ENCODE results near the gene RALA. TPM values are rescaled to one million over a fixed set of nuclear protein-coding genes. Genes with fewer than 3 reads are reported as not detected.

The RALA gene
- total RNA-seq, 2 experiments from 2014 or later: 24.5 to 27.5 TPM

DNA sequence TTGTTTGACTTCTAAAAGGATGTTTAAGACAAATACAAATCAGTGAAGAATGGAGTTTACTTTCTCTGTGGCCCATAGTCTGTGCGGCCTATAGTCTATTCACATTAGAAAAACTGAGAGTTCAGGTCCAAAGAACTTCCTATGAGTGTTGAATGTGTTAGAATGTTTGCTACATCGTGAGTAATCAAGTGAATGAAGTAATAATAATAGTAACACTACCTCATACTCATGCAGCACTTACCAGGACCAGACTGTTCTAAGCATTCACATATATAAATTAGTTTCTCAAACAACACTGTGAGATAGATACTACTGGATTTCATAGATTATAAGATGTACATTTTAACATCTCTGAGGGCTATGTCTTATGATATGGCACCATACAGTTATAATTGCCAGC lies 70.4 kb downstream of the RALA start:
- Histone ChIP-seq H3K4me1 (ENCODE audit: insufficient read depth, low read length) (no peaks in the 10 kb centered on the region), H3K36me3 (ENCODE audit: insufficient read depth, low read length) (peaks cover 66% of the 10 kb centered on the region), H3K4me3 (ENCODE audit: low read length) (no peak overlapping the region), H3K27ac (ENCODE audit: low read depth in 1 of 2, low read length in 2 of 2) (no peak overlapping the region), H3K9me3 (ENCODE audit: control insufficient read depth in 1 of 2, insufficient read depth in 1 of 2, low read length in 2 of 2) (no peaks in the 10 kb centered on the region), H3K27me3 (ENCODE audit: control insufficient read depth in 1 of 2, insufficient read depth in 2 of 2, low read length in 2 of 2) (no peaks in the 10 kb centered on the region)
- no peaks in the 10 kb centered on the region for H3K27me3 Mint-ChIP-seq
- ChIA-PET POLR2A (no interaction called here), CTCF (no interaction called here)
- no peak overlapping the region for H3K4me3 Mint-ChIP-seq
- intact Hi-C loops (cut with DNase I, micrococcal nuclease): no loop called here
- TF ChIP-seq, protein P1, sequence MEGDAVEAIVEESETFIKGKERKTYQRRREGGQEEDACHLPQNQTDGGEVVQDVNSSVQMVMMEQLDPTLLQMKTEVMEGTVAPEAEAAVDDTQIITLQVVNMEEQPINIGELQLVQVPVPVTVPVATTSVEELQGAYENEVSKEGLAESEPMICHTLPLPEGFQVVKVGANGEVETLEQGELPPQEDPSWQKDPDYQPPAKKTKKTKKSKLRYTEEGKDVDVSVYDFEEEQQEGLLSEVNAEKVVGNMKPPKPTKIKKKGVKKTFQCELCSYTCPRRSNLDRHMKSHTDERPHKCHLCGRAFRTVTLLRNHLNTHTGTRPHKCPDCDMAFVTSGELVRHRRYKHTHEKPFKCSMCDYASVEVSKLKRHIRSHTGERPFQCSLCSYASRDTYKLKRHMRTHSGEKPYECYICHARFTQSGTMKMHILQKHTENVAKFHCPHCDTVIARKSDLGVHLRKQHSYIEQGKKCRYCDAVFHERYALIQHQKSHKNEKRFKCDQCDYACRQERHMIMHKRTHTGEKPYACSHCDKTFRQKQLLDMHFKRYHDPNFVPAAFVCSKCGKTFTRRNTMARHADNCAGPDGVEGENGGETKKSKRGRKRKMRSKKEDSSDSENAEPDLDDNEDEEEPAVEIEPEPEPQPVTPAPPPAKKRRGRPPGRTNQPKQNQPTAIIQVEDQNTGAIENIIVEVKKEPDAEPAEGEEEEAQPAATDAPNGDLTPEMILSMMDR (IDR thresholded peaks at IDR 0.05): no peak
- DNase-seq (no peak), ATAC-seq (ENCODE audit: poor library complexity) (no peak)
- peaks cover 97% of the 10 kb centered on the region for H3K36me3 Mint-ChIP-seq (ENCODE audit: low read depth)
- no peaks in the 10 kb centered on the region for H3K9me3 Mint-ChIP-seq
- H3K27ac Mint-ChIP-seq: no peak overlapping the region
- no peaks in the 10 kb centered on the region for H3K4me1 Mint-ChIP-seq (ENCODE audit: low read depth)

DNA sequence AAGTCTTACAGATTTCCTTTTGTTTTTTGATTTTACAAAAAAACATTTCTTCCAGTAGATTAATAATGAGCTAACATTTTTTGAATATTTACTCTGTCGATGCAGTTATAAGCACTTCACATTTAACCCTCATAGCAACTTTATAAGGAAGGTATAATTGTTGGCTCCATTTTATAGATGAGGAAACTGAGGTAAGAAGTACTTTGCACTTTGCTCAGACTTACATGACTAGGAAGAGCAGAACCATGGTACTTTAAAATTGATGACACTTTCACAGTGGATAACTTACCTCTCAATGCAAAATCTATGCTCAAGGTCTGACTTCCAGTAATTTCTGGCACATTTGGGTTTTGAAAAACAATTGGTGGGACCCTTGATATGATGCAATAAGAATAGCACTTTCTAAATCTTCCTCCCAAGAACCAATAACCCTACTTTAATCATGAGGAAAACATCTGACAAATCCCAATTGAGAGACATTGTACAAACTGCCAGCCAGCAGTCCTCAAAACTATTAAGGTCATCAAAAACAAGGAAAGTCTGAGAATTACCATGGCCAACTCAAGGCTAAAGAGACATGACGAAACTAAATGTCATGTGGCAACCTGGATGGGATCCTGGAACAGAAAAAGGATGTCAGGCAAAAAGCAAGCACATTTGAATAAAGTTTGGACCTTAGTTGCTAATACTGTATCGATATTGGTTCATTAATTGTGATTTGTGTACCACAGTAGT lies 72.6 kb downstream of the RALA start:
- Histone ChIP-seq H3K9me3 (ENCODE audit: control insufficient read depth in 1 of 2, insufficient read depth in 1 of 2, low read length in 2 of 2) (no peaks in the 10 kb centered on the region), H3K36me3 (ENCODE audit: insufficient read depth, low read length) (peaks cover 71% of the 10 kb centered on the region), H3K4me1 (ENCODE audit: insufficient read depth, low read length) (no peaks in the 10 kb centered on the region), H3K27ac (ENCODE audit: low read depth in 1 of 2, low read length in 2 of 2) (no peak overlapping the region), H3K27me3 (ENCODE audit: control insufficient read depth in 1 of 2, insufficient read depth in 2 of 2, low read length in 2 of 2) (no peaks in the 10 kb centered on the region), H3K4me3 (ENCODE audit: low read length) (no peak overlapping the region)
- H3K9me3 Mint-ChIP-seq: no peaks in the 10 kb centered on the region
- POLR2A ChIA-PET: no interaction called here
- no peaks in the 10 kb centered on the region for H3K27me3 Mint-ChIP-seq
- intact Hi-C loops (cut with DNase I, micrococcal nuclease): no loop called here
- CTCF ChIA-PET: interaction anchor here (1.0 kb wide), 1 partner anchor 50 kb away, joined by 3 read pairs; no protein-coding TSS in a partner anchor
- DNase-seq: no peak
- H3K4me3 Mint-ChIP-seq: no peak overlapping the region
- no peak for ATAC-seq (ENCODE audit: poor library complexity)
- peaks cover 95% of the 10 kb centered on the region for H3K36me3 Mint-ChIP-seq (ENCODE audit: low read depth)
- TF ChIP-seq, protein P1 (IDR thresholded peaks at IDR 0.05): no peak
- H3K4me1 Mint-ChIP-seq (ENCODE audit: low read depth): no peaks in the 10 kb centered on the region
- peak overlapping the region; percentile 44 for H3K27ac Mint-ChIP-seq

GRCh38 chr7:39696631-39697030 lies 73.3 kb downstream of the RALA start:
- H3K36me3 ChIP-seq (ENCODE audit: insufficient read depth, low read length): peaks cover 67% of the 10 kb centered on the region
- peaks cover 95% of the 10 kb centered on the region for H3K36me3 Mint-ChIP-seq (ENCODE audit: low read depth)
- H3K27me3 ChIP-seq (ENCODE audit: control insufficient read depth in 1 of 2, insufficient read depth in 2 of 2, low read length in 2 of 2): no peaks in the 10 kb centered on the region
- TF ChIP-seq, protein P1 (IDR thresholded peaks at IDR 0.05): no peak
- peak overlapping the region; percentile 44 for H3K27ac Mint-ChIP-seq
- H3K4me3 ChIP-seq (ENCODE audit: low read length): no peak overlapping the region
- no peaks in the 10 kb centered on the region for H3K9me3 Mint-ChIP-seq
- no peak overlapping the region for H3K27ac ChIP-seq (ENCODE audit: low read depth in 1 of 2, low read length in 2 of 2)
- intact Hi-C loops (cut with DNase I, micrococcal nuclease): no loop called here
- ChIA-PET CTCF (interaction anchor here (1.4 kb wide), 1 partner anchor 116 kb away, joined by 5 read pairs; no protein-coding TSS in a partner anchor), POLR2A (no interaction called here)
- no peaks in the 10 kb centered on the region for H3K27me3 Mint-ChIP-seq
- DNase-seq (no peak), ATAC-seq (ENCODE audit: poor library complexity) (no peak)
- H3K4me1 Mint-ChIP-seq (ENCODE audit: low read depth): no peaks in the 10 kb centered on the region
- H3K4me3 Mint-ChIP-seq: no peak overlapping the region
- H3K9me3 ChIP-seq (ENCODE audit: control insufficient read depth in 1 of 2, insufficient read depth in 1 of 2, low read length in 2 of 2): no peaks in the 10 kb centered on the region
- H3K4me1 ChIP-seq (ENCODE audit: insufficient read depth, low read length): no peaks in the 10 kb centered on the region
